ENCODE measurements around the gene USH2A. TPM values are rescaled to one million over a fixed set of nuclear protein-coding genes. Genes with fewer than 3 reads are reported as not detected.
A peak's percentile ranks its signal among the peaks of the same experiment; 100 is the strongest.

USH2A gene
- polyA plus RNA-seq, 3 donors, result not detected

DNA sequence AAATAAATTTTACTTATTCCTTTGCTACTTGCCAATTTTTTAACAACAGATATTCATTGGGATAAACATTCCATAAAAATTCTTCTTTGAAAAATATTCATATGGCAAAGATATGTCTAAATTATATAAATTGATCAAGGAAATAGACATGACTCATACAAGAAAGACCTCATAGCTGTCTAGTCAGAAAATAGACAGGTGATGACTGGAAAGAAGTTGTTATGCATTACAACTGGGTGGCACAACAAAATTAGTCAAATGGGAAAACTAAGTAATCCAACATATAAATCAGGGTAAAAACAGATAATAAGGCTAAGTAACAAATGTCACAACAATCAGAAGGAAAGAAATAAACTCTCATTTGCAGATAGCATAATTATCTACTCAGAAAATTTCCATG lies 92.0 kb downstream of the USH2A start:
- H3K27ac ChIP-seq (ENCODE audit: low read depth in 1 of 2, low read length in 2 of 2), result no peak overlapping the region
- H4K20me1 ChIP-seq (ENCODE audit: insufficient read depth, low read length), result no peaks in the 10 kb centered on the region
- DNase-seq, result no peak
- H3K4me1 ChIP-seq (ENCODE audit: control insufficient read depth in 1 of 2, insufficient read depth in 2 of 2, low read length in 2 of 2), result no peaks in the 10 kb centered on the region
- no peaks in the 10 kb centered on the region for H3K36me3 ChIP-seq (replicated peaks in 1 of 2; ENCODE audit: control insufficient read depth in 1 of 2, insufficient read depth in 2 of 2, low read length in 2 of 2)
- TF ChIP-seq, protein P1, sequence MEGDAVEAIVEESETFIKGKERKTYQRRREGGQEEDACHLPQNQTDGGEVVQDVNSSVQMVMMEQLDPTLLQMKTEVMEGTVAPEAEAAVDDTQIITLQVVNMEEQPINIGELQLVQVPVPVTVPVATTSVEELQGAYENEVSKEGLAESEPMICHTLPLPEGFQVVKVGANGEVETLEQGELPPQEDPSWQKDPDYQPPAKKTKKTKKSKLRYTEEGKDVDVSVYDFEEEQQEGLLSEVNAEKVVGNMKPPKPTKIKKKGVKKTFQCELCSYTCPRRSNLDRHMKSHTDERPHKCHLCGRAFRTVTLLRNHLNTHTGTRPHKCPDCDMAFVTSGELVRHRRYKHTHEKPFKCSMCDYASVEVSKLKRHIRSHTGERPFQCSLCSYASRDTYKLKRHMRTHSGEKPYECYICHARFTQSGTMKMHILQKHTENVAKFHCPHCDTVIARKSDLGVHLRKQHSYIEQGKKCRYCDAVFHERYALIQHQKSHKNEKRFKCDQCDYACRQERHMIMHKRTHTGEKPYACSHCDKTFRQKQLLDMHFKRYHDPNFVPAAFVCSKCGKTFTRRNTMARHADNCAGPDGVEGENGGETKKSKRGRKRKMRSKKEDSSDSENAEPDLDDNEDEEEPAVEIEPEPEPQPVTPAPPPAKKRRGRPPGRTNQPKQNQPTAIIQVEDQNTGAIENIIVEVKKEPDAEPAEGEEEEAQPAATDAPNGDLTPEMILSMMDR (IDR thresholded peaks at IDR 0.05), result no peak
- no peaks in the 10 kb centered on the region for H3K27me3 Mint-ChIP-seq (ENCODE audit: low read depth in 3 of 3)
- no peaks in the 10 kb centered on the region for H3K79me2 ChIP-seq (ENCODE audit: insufficient read depth, low read length)
- no peak overlapping the region for H3K4me3 ChIP-seq (replicated peaks in 1 of 3; ENCODE audit: low read depth in 2 of 3, low read length in 3 of 3)
- H2AFZ ChIP-seq (ENCODE audit: insufficient read depth, low read depth, low read length, poor library complexity, severe bottlenecking), result no peak overlapping the region
- H3K4me2 ChIP-seq (replicated peaks; ENCODE audit: extremely low read depth, low read length, poor library complexity, severe bottlenecking), result no peak overlapping the region
- no peaks in the 10 kb centered on the region for H3K9me3 ChIP-seq (replicated peaks in 1 of 2; ENCODE audit: control insufficient read depth in 1 of 2, insufficient read depth in 1 of 2, low read length in 2 of 2)
- no peaks in the 10 kb centered on the region for H3K27me3 ChIP-seq (ENCODE audit: control insufficient read depth in 2 of 2, insufficient read depth in 2 of 2, low read length in 2 of 2)
- H3K9me3 Mint-ChIP-seq, result peaks cover 0 to 3% (median 0%) of the 10 kb centered on the region in 7 donors
- H3K4me3 Mint-ChIP-seq, result no peak overlapping the region
- intact Hi-C loops (cut with micrococcal nuclease), result no loop called here
- no peaks in the 10 kb centered on the region for H3K4me1 Mint-ChIP-seq
- H3K36me3 Mint-ChIP-seq, result no peaks in the 10 kb centered on the region
- H3K27ac Mint-ChIP-seq, result no peak overlapping the region
- H3K9ac ChIP-seq (ENCODE audit: insufficient read depth, low read length, poor library complexity, severe bottlenecking), result no peak overlapping the region

DNA sequence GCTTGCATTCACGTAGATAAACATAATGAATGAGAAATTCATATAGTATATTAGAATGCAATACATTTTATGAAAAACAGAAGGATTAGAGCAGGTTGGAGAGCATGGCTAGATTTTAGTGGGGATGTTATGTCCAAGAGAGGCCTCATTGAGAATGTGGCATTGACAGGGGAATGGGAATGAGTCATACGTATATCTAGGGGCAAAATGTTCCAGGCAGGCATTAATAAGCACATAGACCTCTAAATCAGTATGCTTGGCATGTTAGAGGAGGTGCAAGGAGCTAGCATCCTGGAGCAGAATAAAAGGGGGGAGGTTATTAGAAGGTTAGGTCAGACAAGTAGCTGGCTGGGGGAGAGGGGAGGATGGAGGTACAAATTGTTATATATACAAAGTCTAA lies 93.0 kb downstream of the USH2A start:
- H3K4me3 ChIP-seq (replicated peaks in 1 of 3; ENCODE audit: low read depth in 2 of 3, low read length in 3 of 3), result no peak overlapping the region
- no peak for DNase-seq
- H3K27me3 ChIP-seq (ENCODE audit: control insufficient read depth in 2 of 2, insufficient read depth in 2 of 2, low read length in 2 of 2), result no peaks in the 10 kb centered on the region
- H3K4me3 Mint-ChIP-seq, result no peak overlapping the region
- intact Hi-C loops (cut with micrococcal nuclease), result no loop called here
- H3K4me1 Mint-ChIP-seq, result no peaks in the 10 kb centered on the region
- H3K27ac ChIP-seq (ENCODE audit: low read depth in 1 of 2, low read length in 2 of 2), result no peak overlapping the region
- no peaks in the 10 kb centered on the region for H3K36me3 Mint-ChIP-seq
- peaks cover 0 to 2% (median 2%) of the 10 kb centered on the region in 3 donors for H3K27me3 Mint-ChIP-seq (ENCODE audit: low read depth in 3 of 3)
- no peaks in the 10 kb centered on the region for H3K36me3 ChIP-seq (replicated peaks in 1 of 2; ENCODE audit: control insufficient read depth in 1 of 2, insufficient read depth in 2 of 2, low read length in 2 of 2)
- TF ChIP-seq, protein P1 (IDR thresholded peaks at IDR 0.05), result no peak
- H3K27ac Mint-ChIP-seq, result peak overlapping the region in 1 of 7 donors; percentile 2
- no peaks in the 10 kb centered on the region for H3K79me2 ChIP-seq (ENCODE audit: insufficient read depth, low read length)
- no peaks in the 10 kb centered on the region for H4K20me1 ChIP-seq (ENCODE audit: insufficient read depth, low read length)
- 88% methylated on average over 1 of the region's 2 CpGs for WGBS (ENCODE audit: insufficient coverage)
- H3K4me2 ChIP-seq (replicated peaks; ENCODE audit: extremely low read depth, low read length, poor library complexity, severe bottlenecking), result no peak overlapping the region
- H3K9me3 Mint-ChIP-seq, result peaks cover 0 to 3% (median 2%) of the 10 kb centered on the region in 7 donors
- H3K9me3 ChIP-seq (replicated peaks in 1 of 2; ENCODE audit: control insufficient read depth in 1 of 2, insufficient read depth in 1 of 2, low read length in 2 of 2), result no peaks in the 10 kb centered on the region
- H2AFZ ChIP-seq (ENCODE audit: insufficient read depth, low read depth, low read length, poor library complexity, severe bottlenecking), result no peak overlapping the region
- H3K4me1 ChIP-seq (ENCODE audit: control insufficient read depth in 1 of 2, insufficient read depth in 2 of 2, low read length in 2 of 2), result no peaks in the 10 kb centered on the region
- H3K9ac ChIP-seq (ENCODE audit: insufficient read depth, low read length, poor library complexity, severe bottlenecking), result no peak overlapping the region
